ENCODE measurements around the gene HAVCR2.

HAVCR2 gene

DNA sequence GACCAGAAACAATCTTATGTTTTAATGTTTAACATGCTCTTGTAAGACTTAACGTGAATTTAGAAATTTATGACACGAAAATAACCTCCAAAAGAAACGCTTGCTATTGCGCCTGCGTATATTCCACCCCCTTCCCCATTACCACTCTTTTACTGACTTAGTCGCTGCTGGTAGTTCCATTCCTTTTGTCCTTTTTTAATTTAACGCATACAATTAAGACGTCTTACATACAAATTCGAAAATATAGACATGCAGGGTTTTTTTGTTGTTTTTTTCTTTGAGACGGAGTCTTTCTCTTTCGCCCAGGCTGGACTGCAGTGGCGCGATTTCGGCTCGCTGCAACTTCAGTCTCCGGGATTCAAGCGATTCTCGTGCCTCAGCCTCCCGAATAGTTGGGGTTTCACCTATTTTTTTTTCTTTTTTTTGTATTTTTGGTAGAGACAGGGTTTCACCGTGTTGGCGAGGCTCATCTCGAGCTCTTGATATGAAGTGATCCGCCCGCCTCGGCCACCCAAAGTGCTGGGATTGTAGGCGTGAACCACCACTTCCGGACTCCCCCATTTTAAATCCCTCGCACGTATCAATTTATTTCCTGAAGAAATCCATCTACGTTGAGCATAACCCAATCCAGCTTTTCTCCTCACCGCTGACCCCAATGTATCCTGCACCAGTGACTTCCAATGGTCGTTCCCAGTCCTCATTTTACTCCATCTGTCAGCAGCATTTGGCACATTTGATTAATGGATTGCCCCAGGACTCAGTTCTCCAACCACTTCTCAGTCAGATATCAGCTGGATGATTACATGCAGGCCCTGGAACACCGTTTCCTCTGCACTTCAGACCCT lies 34.5 kb upstream of the HAVCR2 start:
- H3K36me3 ChIP-seq (ENCODE audit: control insufficient read depth in 2 of 2, insufficient read depth in 1 of 2, low read length in 2 of 2), result peaks cover 0 to 13% of the 10 kb centered on the region in 2 experiments
- H3K9me3 ChIP-seq (ENCODE audit: control insufficient read depth, insufficient read depth, low read depth, low read length), result no peaks in the 10 kb centered on the region
- peak overlapping the region; percentile 21; the same call in 1 of the 2 replicates for H3K27ac ChIP-seq (ENCODE audit: extremely low read depth, low read depth, low read length)
- peak overlapping the region; percentile 90 for H3K4me3 ChIP-seq (ENCODE audit: low read depth, low read length)
- CTCF ChIA-PET, result interaction anchor here (0.6 to 2.6 kb wide), 7 partner anchors 12 to 1200 kb away, joined by 3 to 19 read pairs (median 4); partner anchors contain the start of gene ITK
- H3K4me1 ChIP-seq (ENCODE audit: control insufficient read depth, insufficient read depth, low read length), result no peaks in the 10 kb centered on the region
- POLR2A ChIA-PET, result interaction anchor here (0.8 to 2.4 kb wide), 6 partner anchors 10 to 307 kb away, joined by 3 to 20 read pairs (median 3); partner anchors contain the start of gene GARIN3
- peak; percentile 63 for TF ChIP-seq ZFHX2 (tag by site-specific recombination; conservative IDR thresholded peaks at IDR 0.05)
- TF ChIP-seq, protein P1, sequence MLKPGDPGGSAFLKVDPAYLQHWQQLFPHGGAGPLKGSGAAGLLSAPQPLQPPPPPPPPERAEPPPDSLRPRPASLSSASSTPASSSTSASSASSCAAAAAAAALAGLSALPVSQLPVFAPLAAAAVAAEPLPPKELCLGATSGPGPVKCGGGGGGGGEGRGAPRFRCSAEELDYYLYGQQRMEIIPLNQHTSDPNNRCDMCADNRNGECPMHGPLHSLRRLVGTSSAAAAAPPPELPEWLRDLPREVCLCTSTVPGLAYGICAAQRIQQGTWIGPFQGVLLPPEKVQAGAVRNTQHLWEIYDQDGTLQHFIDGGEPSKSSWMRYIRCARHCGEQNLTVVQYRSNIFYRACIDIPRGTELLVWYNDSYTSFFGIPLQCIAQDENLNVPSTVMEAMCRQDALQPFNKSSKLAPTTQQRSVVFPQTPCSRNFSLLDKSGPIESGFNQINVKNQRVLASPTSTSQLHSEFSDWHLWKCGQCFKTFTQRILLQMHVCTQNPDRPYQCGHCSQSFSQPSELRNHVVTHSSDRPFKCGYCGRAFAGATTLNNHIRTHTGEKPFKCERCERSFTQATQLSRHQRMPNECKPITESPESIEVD (tag by site-specific recombination; IDR thresholded peaks at IDR 0.05), result no peak
- no peak for TF ChIP-seq HOXA7 (CRISPR knock-in tag; IDR thresholded peaks at IDR 0.05; ENCODE audit: borderline replicate concordance)
- no peak for TF ChIP-seq HOXD13 (CRISPR knock-in tag; IDR thresholded peaks at IDR 0.05; ENCODE audit: borderline replicate concordance)
- TF ChIP-seq, protein P2, sequence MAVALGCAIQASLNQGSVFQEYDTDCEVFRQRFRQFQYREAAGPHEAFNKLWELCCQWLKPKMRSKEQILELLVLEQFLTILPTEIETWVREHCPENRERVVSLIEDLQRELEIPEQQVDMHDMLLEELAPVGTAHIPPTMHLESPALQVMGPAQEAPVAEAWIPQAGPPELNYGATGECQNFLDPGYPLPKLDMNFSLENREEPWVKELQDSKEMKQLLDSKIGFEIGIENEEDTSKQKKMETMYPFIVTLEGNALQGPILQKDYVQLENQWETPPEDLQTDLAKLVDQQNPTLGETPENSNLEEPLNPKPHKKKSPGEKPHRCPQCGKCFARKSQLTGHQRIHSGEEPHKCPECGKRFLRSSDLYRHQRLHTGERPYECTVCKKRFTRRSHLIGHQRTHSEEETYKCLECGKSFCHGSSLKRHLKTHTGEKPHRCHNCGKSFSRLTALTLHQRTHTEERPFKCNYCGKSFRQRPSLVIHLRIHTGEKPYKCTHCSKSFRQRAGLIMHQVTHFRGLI (tag by site-specific recombination; IDR thresholded peaks at IDR 0.05), result no peak
- TF ChIP-seq, protein P3, sequence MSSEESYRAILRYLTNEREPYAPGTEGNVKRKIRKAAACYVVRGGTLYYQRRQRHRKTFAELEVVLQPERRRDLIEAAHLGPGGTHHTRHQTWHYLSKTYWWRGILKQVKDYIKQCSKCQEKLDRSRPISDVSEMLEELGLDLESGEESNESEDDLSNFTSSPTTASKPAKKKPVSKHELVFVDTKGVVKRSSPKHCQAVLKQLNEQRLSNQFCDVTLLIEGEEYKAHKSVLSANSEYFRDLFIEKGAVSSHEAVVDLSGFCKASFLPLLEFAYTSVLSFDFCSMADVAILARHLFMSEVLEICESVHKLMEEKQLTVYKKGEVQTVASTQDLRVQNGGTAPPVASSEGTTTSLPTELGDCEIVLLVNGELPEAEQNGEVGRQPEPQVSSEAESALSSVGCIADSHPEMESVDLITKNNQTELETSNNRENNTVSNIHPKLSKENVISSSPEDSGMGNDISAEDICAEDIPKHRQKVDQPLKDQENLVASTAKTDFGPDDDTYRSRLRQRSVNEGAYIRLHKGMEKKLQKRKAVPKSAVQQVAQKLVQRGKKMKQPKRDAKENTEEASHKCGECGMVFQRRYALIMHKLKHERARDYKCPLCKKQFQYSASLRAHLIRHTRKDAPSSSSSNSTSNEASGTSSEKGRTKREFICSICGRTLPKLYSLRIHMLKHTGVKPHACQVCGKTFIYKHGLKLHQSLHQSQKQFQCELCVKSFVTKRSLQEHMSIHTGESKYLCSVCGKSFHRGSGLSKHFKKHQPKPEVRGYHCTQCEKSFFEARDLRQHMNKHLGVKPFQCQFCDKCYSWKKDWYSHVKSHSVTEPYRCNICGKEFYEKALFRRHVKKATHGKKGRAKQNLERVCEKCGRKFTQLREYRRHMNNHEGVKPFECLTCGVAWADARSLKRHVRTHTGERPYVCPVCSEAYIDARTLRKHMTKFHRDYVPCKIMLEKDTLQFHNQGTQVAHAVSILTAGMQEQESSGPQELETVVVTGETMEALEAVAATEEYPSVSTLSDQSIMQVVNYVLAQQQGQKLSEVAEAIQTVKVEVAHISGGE (tag by site-specific recombination; conservative IDR thresholded peaks at IDR 0.05; ENCODE audit: low read depth), result 0 out of 2 replicates have a peak, but pooled peaks have one; percentile 34
- TF ChIP-seq SP3 (tag by site-specific recombination; IDR thresholded peaks at IDR 0.05), result no peak
- no peak for TF ChIP-seq ZNF510 (tag by site-specific recombination; IDR thresholded peaks at IDR 0.05; ENCODE audit: insufficient replicate concordance)
- TF ChIP-seq ZNF600 (tag by site-specific recombination; IDR thresholded peaks at IDR 0.05), result peak; percentile 40; the same call in 1 of the 2 replicates
- peak; percentile 59 for TF ChIP-seq ZBTB17 (tag by site-specific recombination; IDR thresholded peaks at IDR 0.05)
- no peak for TF ChIP-seq ZNF561 (tag by site-specific recombination; IDR thresholded peaks at IDR 0.05; ENCODE audit: borderline replicate concordance)
- no peak for TF ChIP-seq ZNF433 (tag by site-specific recombination; IDR thresholded peaks at IDR 0.05; ENCODE audit: low read depth)
- TF ChIP-seq KLF1 (tag by site-specific recombination; IDR thresholded peaks at IDR 0.05), result no peak
- no peak for TF ChIP-seq ZNF610 (tag by site-specific recombination; IDR thresholded peaks at IDR 0.05; ENCODE audit: borderline replicate concordance)
- no peak for TF ChIP-seq ZNF624 (tag by site-specific recombination; IDR thresholded peaks at IDR 0.05)
- TF ChIP-seq ZNF23 (tag by site-specific recombination; IDR thresholded peaks at IDR 0.05; ENCODE audit: borderline replicate concordance), result no peak
- TF ChIP-seq ZNF555 (tag by site-specific recombination; conservative IDR thresholded peaks at IDR 0.05), result no peak
- no peak for TF ChIP-seq ZNF138 (tag by site-specific recombination; IDR thresholded peaks at IDR 0.05; ENCODE audit: borderline replicate concordance)
- TF ChIP-seq ZNF664 (tag by site-specific recombination; IDR thresholded peaks at IDR 0.05), result no peak
- 0 out of 2 replicates have a peak, but pooled peaks have one; percentile 12 for TF ChIP-seq KLF9 (tag by site-specific recombination; IDR thresholded peaks at IDR 0.05; ENCODE audit: low read depth)
- TF ChIP-seq ZNF596 (tag by site-specific recombination; IDR thresholded peaks at IDR 0.05), result no peak
- TF ChIP-seq, protein P4, sequence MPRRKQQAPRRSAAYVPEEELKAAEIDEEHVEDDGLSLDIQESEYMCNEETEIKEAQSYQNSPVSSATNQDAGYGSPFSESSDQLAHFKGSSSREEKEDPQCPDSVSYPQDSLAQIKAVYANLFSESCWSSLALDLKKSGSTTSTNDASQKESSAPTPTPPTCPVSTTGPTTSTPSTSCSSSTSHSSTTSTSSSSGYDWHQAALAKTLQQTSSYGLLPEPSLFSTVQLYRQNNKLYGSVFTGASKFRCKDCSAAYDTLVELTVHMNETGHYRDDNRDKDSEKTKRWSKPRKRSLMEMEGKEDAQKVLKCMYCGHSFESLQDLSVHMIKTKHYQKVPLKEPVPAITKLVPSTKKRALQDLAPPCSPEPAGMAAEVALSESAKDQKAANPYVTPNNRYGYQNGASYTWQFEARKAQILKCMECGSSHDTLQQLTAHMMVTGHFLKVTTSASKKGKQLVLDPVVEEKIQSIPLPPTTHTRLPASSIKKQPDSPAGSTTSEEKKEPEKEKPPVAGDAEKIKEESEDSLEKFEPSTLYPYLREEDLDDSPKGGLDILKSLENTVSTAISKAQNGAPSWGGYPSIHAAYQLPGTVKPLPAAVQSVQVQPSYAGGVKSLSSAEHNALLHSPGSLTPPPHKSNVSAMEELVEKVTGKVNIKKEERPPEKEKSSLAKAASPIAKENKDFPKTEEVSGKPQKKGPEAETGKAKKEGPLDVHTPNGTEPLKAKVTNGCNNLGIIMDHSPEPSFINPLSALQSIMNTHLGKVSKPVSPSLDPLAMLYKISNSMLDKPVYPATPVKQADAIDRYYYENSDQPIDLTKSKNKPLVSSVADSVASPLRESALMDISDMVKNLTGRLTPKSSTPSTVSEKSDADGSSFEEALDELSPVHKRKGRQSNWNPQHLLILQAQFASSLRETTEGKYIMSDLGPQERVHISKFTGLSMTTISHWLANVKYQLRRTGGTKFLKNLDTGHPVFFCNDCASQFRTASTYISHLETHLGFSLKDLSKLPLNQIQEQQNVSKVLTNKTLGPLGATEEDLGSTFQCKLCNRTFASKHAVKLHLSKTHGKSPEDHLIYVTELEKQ (tag by site-specific recombination; IDR thresholded peaks at IDR 0.05; ENCODE audit: borderline replicate concordance), result no peak; the same call in 1 of the 2 replicates
- TF ChIP-seq ZNF571 (tag by site-specific recombination; IDR thresholded peaks at IDR 0.05), result no peak
- TF ChIP-seq BCL11A (tag by site-specific recombination; IDR thresholded peaks at IDR 0.05; ENCODE audit: low read depth), result no peak
- no peak for TF ChIP-seq ZNF777 (tag by site-specific recombination; IDR thresholded peaks at IDR 0.05; ENCODE audit: borderline replicate concordance)
- no peak for TF ChIP-seq ZNF544 (tag by site-specific recombination; IDR thresholded peaks at IDR 0.05)

Data from HEK293 (cell line).